Measurements from ENCODE around the gene LMAN2.

DNA sequence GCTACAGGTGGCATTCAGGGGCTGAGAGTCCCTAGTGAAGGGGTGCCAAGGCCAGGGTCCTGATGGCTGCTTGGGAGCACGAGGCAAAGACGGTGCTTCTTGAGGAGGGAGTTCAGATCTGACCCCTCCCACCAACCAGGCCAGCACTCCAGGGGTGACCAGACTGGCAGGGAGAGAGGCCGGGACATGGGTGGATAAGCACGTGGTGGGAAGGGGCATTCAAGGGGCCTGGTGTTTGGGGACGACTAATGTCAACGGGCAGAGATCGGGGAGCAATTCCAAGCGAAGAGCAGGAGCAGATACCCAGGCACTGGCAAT is 10.8 kb upstream of the LMAN2 start:
- TF ChIP-seq CTCF (conservative IDR thresholded peaks at IDR 0.05; ENCODE audit: low read length) = no peak
- TF ChIP-seq EZH2phosphoT487 (IDR thresholded peaks at IDR 0.05; ENCODE audit: borderline replicate concordance) = no peak
